ENCODE data around the gene BRINP1.

Gene BRINP1

DNA sequence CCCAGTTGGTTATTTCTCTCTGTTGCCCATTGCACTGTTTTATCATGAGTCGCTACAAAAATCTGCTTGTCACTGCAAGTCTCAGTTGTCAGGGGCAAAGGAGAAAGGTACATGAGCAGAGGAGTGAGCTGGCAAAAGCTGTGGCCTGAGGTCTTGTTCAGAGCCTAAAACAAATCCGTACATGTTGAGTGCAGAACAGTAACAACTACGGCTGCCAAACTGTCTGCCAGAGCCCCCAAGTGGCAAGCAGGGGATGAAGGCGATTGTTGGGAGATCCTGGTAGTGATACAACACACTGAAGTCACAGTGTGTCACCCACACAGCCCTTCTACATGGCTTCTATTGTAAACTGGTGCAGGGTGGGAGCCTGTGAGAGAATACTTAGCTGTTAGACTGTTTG, 50.9 kb downstream of the BRINP1 start:
- H3K4me1 ChIP-seq (ENCODE audit: control insufficient read depth, insufficient read depth, low read length): no peaks in the 10 kb centered on the region
- ChIA-PET CTCF (interaction anchor here (0.6 kb wide), 1 partner anchor 540 kb away, joined by 3 read pairs; no protein-coding TSS in a partner anchor), POLR2A (no interaction called here)
- H3K27ac ChIP-seq (ENCODE audit: extremely low read depth, low read depth, low read length): no peak overlapping the region
- no peaks in the 10 kb centered on the region for H3K9me3 ChIP-seq (ENCODE audit: control insufficient read depth, insufficient read depth, low read depth, low read length)
- TF ChIP-seq SALL2 (tag by site-specific recombination; IDR thresholded peaks at IDR 0.05; ENCODE audit: borderline replicate concordance) (no peak), RBAK (tag by site-specific recombination; IDR thresholded peaks at IDR 0.05) (no peak), MYNN (tag by site-specific recombination; IDR thresholded peaks at IDR 0.05; ENCODE audit: borderline replicate concordance) (no peak), ZNF302 (tag by site-specific recombination; IDR thresholded peaks at IDR 0.05; ENCODE audit: low read depth) (no peak), ZNF621 (tag by site-specific recombination; IDR thresholded peaks at IDR 0.05) (no peak), ZNF169 (tag by site-specific recombination; IDR thresholded peaks at IDR 0.05) (no peak), ZNF670 (tag by site-specific recombination; IDR thresholded peaks at IDR 0.05; ENCODE audit: low read depth) (no peak), ZNF843 (tag by site-specific recombination; IDR thresholded peaks at IDR 0.05) (no peak), ZIC2 (tag by site-specific recombination; IDR thresholded peaks at IDR 0.05) (no peak), ZNF2 (tag by site-specific recombination; IDR thresholded peaks at IDR 0.05) (no peak), ZNF658 (tag by site-specific recombination; IDR thresholded peaks at IDR 0.05) (no peak), ZEB2 (tag by site-specific recombination; IDR thresholded peaks at IDR 0.05) (no peak)
- TF ChIP-seq, protein P1, sequence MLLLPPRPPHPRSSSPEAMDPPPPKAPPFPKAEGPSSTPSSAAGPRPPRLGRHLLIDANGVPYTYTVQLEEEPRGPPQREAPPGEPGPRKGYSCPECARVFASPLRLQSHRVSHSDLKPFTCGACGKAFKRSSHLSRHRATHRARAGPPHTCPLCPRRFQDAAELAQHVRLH (tag by site-specific recombination; IDR thresholded peaks at IDR 0.05): no peak
- TF ChIP-seq, protein P2, sequence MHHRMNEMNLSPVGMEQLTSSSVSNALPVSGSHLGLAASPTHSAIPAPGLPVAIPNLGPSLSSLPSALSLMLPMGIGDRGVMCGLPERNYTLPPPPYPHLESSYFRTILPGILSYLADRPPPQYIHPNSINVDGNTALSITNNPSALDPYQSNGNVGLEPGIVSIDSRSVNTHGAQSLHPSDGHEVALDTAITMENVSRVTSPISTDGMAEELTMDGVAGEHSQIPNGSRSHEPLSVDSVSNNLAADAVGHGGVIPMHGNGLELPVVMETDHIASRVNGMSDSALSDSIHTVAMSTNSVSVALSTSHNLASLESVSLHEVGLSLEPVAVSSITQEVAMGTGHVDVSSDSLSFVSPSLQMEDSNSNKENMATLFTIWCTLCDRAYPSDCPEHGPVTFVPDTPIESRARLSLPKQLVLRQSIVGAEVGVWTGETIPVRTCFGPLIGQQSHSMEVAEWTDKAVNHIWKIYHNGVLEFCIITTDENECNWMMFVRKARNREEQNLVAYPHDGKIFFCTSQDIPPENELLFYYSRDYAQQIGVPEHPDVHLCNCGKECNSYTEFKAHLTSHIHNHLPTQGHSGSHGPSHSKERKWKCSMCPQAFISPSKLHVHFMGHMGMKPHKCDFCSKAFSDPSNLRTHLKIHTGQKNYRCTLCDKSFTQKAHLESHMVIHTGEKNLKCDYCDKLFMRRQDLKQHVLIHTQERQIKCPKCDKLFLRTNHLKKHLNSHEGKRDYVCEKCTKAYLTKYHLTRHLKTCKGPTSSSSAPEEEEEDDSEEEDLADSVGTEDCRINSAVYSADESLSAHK (tag by site-specific recombination; IDR thresholded peaks at IDR 0.05): no peak
- TF ChIP-seq, protein P3, sequence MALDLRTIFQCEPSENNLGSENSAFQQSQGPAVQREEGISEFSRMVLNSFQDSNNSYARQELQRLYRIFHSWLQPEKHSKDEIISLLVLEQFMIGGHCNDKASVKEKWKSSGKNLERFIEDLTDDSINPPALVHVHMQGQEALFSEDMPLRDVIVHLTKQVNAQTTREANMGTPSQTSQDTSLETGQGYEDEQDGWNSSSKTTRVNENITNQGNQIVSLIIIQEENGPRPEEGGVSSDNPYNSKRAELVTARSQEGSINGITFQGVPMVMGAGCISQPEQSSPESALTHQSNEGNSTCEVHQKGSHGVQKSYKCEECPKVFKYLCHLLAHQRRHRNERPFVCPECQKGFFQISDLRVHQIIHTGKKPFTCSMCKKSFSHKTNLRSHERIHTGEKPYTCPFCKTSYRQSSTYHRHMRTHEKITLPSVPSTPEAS (tag by site-specific recombination; IDR thresholded peaks at IDR 0.05): no peak
- TF ChIP-seq, protein P4, sequence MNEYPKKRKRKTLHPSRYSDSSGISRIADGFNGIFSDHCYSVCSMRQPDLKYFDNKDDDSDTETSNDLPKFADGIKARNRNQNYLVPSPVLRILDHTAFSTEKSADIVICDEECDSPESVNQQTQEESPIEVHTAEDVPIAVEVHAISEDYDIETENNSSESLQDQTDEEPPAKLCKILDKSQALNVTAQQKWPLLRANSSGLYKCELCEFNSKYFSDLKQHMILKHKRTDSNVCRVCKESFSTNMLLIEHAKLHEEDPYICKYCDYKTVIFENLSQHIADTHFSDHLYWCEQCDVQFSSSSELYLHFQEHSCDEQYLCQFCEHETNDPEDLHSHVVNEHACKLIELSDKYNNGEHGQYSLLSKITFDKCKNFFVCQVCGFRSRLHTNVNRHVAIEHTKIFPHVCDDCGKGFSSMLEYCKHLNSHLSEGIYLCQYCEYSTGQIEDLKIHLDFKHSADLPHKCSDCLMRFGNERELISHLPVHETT (tag by site-specific recombination; IDR thresholded peaks at IDR 0.05): no peak
- TF ChIP-seq, protein P5, sequence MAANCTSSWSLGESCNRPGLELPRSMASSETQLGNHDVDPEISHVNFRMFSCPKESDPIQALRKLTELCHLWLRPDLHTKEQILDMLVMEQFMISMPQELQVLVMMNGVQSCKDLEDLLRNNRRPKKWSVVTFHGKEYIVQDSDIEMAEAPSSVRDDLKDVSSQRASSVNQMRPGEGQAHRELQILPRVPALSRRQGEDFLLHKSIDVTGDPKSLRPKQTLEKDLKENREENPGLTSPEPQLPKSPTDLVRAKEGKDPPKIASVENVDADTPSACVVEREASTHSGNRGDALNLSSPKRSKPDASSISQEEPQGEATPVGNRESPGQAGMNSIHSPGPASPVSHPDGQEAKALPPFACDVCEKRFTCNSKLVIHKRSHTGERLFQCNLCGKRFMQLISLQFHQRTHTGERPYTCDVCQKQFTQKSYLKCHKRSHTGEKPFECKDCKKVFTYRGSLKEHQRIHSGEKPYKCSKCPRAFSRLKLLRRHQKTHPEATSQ (tag by site-specific recombination; IDR thresholded peaks at IDR 0.05): no peak
- TF ChIP-seq, protein P6, sequence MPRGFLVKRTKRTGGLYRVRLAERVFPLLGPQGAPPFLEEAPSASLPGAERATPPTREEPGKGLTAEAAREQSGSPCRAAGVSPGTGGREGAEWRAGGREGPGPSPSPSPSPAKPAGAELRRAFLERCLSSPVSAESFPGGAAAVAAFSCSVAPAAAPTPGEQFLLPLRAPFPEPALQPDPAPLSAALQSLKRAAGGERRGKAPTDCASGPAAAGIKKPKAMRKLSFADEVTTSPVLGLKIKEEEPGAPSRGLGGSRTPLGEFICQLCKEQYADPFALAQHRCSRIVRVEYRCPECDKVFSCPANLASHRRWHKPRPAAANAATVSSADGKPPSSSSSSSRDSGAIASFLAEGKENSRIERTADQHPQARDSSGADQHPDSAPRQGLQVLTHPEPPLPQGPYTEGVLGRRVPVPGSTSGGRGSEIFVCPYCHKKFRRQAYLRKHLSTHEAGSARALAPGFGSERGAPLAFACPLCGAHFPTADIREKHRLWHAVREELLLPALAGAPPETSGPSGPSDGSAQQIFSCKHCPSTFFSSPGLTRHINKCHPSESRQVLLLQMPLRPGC (tag by site-specific recombination; IDR thresholded peaks at IDR 0.05): no peak
- TF ChIP-seq, protein P7, sequence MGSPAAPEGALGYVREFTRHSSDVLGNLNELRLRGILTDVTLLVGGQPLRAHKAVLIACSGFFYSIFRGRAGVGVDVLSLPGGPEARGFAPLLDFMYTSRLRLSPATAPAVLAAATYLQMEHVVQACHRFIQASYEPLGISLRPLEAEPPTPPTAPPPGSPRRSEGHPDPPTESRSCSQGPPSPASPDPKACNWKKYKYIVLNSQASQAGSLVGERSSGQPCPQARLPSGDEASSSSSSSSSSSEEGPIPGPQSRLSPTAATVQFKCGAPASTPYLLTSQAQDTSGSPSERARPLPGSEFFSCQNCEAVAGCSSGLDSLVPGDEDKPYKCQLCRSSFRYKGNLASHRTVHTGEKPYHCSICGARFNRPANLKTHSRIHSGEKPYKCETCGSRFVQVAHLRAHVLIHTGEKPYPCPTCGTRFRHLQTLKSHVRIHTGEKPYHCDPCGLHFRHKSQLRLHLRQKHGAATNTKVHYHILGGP (tag by site-specific recombination; IDR thresholded peaks at IDR 0.05): no peak
- H3K36me3 ChIP-seq (ENCODE audit: control insufficient read depth in 2 of 2, insufficient read depth in 1 of 2, low read length in 2 of 2): no peaks in the 10 kb centered on the region
- no peak overlapping the region for H3K4me3 ChIP-seq (ENCODE audit: low read depth, low read length)
